HG03103 (cell line): ENCODE results near the gene OR5H14.
"Not testable (repeated sequence)": the region's sequence is repeated elsewhere in the genome, so short reads cannot be mapped to it uniquely, and the experiment has no call there.

Source experiments
- ATAC-seq: cut with Tn5 transposase; IDR thresholded peaks from one replicate; pipeline ENCODE4 v1.9.1; 2021; ENCODE audit warnings: low read depth; ENCODE audit not compliant: unreplicated experiment

Gene OR5H14

DNA sequence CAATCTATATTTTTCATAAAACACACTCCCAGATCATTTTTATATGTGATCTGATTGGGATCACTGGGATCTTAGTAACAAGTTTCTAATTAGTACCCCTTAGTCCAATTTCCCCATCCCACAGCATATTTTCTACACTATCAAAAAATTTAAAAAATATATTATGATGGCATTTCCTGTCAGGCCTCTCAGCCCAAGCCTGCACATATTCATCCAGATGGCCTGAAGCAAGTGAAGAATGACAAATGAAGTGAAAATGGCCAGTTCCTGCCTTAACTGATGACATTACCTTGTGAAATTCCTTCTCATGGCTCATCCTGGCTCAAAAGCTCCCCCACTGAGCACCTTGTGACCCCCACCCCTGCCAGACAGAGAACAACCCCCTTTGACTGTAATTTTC, 43.6 kb downstream of the OR5H14 start:
- ATAC-seq, result not testable (repeated sequence)

DNA sequence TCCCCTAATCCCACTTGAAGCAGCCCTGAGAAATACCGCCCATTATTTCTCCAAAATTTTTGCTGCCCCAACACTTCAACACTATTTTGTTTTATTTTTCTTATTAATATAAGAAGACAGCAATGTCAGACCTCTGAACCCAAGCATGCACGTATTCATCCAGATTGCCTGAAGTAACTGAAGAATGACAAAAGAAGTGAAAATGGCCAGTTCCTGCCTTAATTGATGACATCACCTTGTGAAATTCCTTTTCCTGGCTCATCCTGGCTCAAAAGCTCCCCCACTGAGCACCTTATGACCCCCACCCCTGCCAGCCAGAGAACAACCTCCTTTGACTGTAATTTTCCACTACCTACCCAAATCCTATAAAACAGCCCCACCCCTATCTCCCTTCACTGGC, 49.0 kb downstream of the OR5H14 start:
- not testable (repeated sequence) for ATAC-seq

DNA sequence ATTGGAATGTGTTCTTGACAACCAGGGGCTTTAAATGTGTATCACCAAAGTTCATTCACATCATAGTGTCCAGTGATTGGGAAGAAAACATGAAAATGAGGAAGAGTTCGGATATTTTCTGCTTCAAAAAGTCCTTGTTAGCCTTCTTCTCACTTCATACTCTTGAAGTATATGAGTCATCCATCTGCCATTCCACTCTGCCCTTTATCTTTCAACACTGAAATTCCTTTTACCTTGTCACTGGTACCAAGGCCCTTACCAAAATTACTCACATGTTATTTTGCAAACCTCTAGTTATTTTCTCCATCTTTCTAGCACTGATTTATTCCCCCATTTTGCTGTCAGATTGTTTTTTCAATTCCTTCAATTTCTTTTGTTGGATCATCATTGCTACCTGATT, 51.7 kb downstream of the OR5H14 start:
- no peak for ATAC-seq
